Vagina (tissue), 2 donors: ENCODE measurements around the gene GAL3ST3. TPM values are rescaled to one million over a fixed set of nuclear protein-coding genes. Genes with fewer than 3 reads are reported as not detected.

Source experiments
- DNase-seq, 2 donors: peaks; one replicate each; pipeline ENCODE4 v3.0.0-alpha.2; 2017; ENCODE audit errors: extremely low spot score in 2 of 2
- H3K27ac ChIP-seq: fragments of 200-600 bp; sonication (generic); one replicate; pipeline ENCODE4 v1.5.1; 2019
- H3K27me3 ChIP-seq: fragments of 200-600 bp; sonication (generic); one replicate; pipeline ENCODE4 v1.5.1; 2019
- H3K36me3 ChIP-seq, 2 donors: fragments of 200-600 bp; sonication (generic); one replicate each; pipeline ENCODE4 v1.5.1; 2017 to 2019
- H3K4me1 ChIP-seq: fragments of 200-600 bp; sonication (generic); one replicate; pipeline ENCODE4 v1.5.1; 2019
- H3K4me3 ChIP-seq, 2 donors: fragments of 200-600 bp; sonication (generic); 1 replicate in 1 of 2; 2 replicates in 1 of 2; pipeline ENCODE4 v1.5.1; 2016 to 2019
- H3K9me3 ChIP-seq: fragments of 200-600 bp; sonication (generic); one replicate; pipeline ENCODE4 v1.5.1; 2019
- POLR2A ChIP-seq, 2 donors: fragments of 450-650 bp; IDR thresholded peaks; one replicate each; pipeline ENCODE4 v1.6.1; 2017; ENCODE audit warnings: antibody characterized with exemption in 2 of 2, mild to moderate bottlenecking in 2 of 2, moderate library complexity in 2 of 2
- POLR2AphosphoS5 ChIP-seq, 2 donors: sonication (generic); formaldehyde crosslinking; IDR thresholded peaks; one replicate each; pipeline ENCODE4 v1.9.0; 2017; ENCODE audit warnings: antibody characterized with exemption in 2 of 2, mild to moderate bottlenecking in 2 of 2, low read depth in 1 of 2; ENCODE audit not compliant: insufficient read depth in 1 of 2
- intact Hi-C: fragments of 100-400 bp; cut with DNase I; formaldehyde crosslinking; loops from one replicate; pipeline ENCODE4 v1.15.1; 2023
- total RNA-seq: library from RNA; depleted of rRNA; stranded (reverse); fragments of >200 nt; gene quantifications from one replicate; pipeline ENCODE4 v1.2.3, GENCODE V29; 2016
- TF ChIP-seq, protein P1 (sequence below), 3 experiments: fragments of 450-650 bp in 2 of 3; fragments of 200-600 bp in 1 of 3; sonication (generic) in 1 of 3; IDR thresholded peaks; one replicate each; pipeline ENCODE4 v1.5.1; 2017 to 2019; ENCODE audit warnings: antibody characterized with exemption in 3 of 3, mild to moderate bottlenecking in 2 of 3, moderate library complexity in 2 of 3

The GAL3ST3 gene
- total RNA-seq, 1 donor from 2014 or later, result not detected

DNA sequence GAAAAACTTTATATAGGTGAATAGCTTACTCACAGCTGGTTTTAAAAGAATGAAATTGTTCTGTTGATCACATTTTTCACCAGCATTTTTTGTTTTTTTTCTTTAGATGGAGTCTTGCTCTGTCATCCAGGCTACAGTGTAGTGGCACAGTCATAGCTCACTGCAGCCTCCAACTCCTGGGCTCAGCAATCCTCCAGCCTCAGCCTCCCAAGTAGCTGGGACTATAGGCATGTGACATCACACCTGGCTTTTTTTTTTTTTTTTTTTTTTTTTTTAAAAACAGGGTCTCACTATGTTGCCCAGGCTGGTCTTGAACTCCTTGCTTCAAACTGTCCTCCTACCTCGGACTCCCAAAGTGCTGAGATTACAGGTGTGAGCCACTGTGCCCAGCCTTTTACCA lies 24.7 kb upstream of the GAL3ST3 start:
- Histone ChIP-seq H3K27me3 (no peaks in the 10 kb centered on the region), H3K4me3 (no peak overlapping the region), H3K9me3 (no peaks in the 10 kb centered on the region), H3K4me1 (peaks cover 35% of the 10 kb centered on the region), H3K36me3 (peaks cover 0 to 9% of the 10 kb centered on the region in 2 donors), H3K27ac (no peak overlapping the region)
- TF ChIP-seq, protein P1, sequence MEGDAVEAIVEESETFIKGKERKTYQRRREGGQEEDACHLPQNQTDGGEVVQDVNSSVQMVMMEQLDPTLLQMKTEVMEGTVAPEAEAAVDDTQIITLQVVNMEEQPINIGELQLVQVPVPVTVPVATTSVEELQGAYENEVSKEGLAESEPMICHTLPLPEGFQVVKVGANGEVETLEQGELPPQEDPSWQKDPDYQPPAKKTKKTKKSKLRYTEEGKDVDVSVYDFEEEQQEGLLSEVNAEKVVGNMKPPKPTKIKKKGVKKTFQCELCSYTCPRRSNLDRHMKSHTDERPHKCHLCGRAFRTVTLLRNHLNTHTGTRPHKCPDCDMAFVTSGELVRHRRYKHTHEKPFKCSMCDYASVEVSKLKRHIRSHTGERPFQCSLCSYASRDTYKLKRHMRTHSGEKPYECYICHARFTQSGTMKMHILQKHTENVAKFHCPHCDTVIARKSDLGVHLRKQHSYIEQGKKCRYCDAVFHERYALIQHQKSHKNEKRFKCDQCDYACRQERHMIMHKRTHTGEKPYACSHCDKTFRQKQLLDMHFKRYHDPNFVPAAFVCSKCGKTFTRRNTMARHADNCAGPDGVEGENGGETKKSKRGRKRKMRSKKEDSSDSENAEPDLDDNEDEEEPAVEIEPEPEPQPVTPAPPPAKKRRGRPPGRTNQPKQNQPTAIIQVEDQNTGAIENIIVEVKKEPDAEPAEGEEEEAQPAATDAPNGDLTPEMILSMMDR (IDR thresholded peaks at IDR 0.05), result no peak
- TF ChIP-seq POLR2A (IDR thresholded peaks at IDR 0.05), result no peak
- no peak for TF ChIP-seq POLR2AphosphoS5 (IDR thresholded peaks at IDR 0.05; ENCODE audit: insufficient read depth in 1 of 2, low read depth in 1 of 2)
- DNase-seq, result no peak
- intact Hi-C loops, result no loop called here

DNA sequence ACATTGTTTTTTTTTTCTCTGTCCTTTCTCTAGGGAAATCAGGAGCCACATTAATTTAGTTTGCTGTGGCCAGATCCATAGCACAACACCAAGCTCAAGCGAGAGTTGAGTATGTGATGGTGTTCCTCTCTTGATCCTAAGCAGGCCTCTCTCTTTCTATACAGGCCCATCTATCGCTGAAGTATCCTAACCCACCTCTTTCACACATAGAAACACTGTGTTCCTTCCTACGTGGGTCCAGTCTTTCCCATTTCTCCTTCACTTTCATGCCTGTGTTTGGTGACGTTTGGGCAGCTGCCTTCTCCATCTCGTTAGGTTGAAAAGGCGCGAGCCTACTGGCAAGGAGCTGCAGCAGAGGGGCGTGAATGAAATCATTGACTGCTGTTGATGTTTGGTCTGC lies 23.6 kb upstream of the GAL3ST3 start:
- peaks cover 42% of the 10 kb centered on the region for H3K4me1 ChIP-seq
- H3K36me3 ChIP-seq, result peaks cover 0 to 17% of the 10 kb centered on the region in 2 donors

DNA sequence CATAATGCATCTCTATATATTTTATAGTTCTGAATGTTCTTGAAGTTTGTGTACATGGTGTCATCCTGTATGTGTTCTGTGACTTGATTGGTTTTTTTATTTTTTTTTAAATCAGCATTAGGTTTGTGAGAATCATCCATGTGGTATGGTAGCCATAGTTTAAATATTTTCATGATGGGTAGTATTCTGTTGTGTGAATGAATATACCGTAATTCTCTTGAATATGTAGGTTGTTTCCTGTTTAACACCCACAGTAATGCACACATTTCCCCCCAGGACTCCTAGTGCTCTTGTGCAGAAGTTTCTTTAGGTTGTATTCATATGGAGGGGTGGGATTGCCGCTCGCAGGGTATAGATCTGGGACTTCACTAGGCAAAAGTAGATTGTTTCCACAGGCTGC lies 23.1 kb upstream of the GAL3ST3 start:
- Histone ChIP-seq H3K4me3 (no peak overlapping the region), H3K27ac (no peak overlapping the region), H3K9me3 (no peaks in the 10 kb centered on the region), H3K36me3 (peaks cover 0 to 21% of the 10 kb centered on the region in 2 donors), H3K27me3 (no peaks in the 10 kb centered on the region), H3K4me1 (peaks cover 42% of the 10 kb centered on the region)
- TF ChIP-seq POLR2AphosphoS5 (IDR thresholded peaks at IDR 0.05; ENCODE audit: insufficient read depth in 1 of 2, low read depth in 1 of 2), result no peak
- TF ChIP-seq, protein P1 (IDR thresholded peaks at IDR 0.05), result no peak
- no peak for TF ChIP-seq POLR2A (IDR thresholded peaks at IDR 0.05)
- DNase-seq, result no peak
- intact Hi-C loops, result no loop called here

More for the DNA sequence above, 23.6 kb upstream of the GAL3ST3 start:
- Histone ChIP-seq H3K4me3 (no peak overlapping the region), H3K9me3 (no peaks in the 10 kb centered on the region), H3K27ac (no peak overlapping the region), H3K27me3 (no peaks in the 10 kb centered on the region)
- no peak for DNase-seq
- no peak for TF ChIP-seq POLR2AphosphoS5 (IDR thresholded peaks at IDR 0.05; ENCODE audit: insufficient read depth in 1 of 2, low read depth in 1 of 2)
- TF ChIP-seq, protein P1 (IDR thresholded peaks at IDR 0.05), result no peak
- no peak for TF ChIP-seq POLR2A (IDR thresholded peaks at IDR 0.05)
- intact Hi-C loops, result no loop called here

DNA sequence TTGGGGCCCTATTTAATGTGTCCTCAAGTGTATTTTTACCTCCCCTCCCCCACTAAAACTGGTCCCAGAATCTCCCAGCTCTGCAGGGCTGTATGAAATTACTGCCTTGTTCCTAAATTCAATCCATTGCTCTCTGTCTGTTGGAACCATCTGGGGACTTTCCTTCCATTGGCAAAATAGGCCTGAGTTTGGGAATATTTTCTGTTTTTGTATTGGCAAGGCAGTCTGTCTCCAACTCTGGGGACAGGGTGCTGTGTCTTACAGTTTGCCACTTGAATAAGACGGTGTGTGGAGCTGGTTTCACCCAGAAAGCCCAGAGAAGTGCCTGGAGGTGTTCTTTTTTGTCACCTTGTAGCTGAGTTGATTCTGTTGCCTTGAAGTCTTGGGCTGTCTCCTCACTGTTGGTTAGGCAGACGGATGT lies 22.4 kb upstream of the GAL3ST3 start:
- peaks cover 42% of the 10 kb centered on the region for H3K4me1 ChIP-seq
- TF ChIP-seq POLR2AphosphoS5 (IDR thresholded peaks at IDR 0.05; ENCODE audit: insufficient read depth in 1 of 2, low read depth in 1 of 2) (no peak), POLR2A (IDR thresholded peaks at IDR 0.05) (no peak)
- TF ChIP-seq, protein P1 (IDR thresholded peaks at IDR 0.05), result no peak
- peak overlapping the region; percentile 66 to 79 for H3K4me3 ChIP-seq
- H3K9me3 ChIP-seq, result no peaks in the 10 kb centered on the region
- DNase-seq, result no peak
- peak overlapping the region; percentile 90 for H3K27ac ChIP-seq
- intact Hi-C loops, result no loop called here
- H3K36me3 ChIP-seq, result peaks cover 0 to 28% of the 10 kb centered on the region in 2 donors
- H3K27me3 ChIP-seq, result no peaks in the 10 kb centered on the region

DNA sequence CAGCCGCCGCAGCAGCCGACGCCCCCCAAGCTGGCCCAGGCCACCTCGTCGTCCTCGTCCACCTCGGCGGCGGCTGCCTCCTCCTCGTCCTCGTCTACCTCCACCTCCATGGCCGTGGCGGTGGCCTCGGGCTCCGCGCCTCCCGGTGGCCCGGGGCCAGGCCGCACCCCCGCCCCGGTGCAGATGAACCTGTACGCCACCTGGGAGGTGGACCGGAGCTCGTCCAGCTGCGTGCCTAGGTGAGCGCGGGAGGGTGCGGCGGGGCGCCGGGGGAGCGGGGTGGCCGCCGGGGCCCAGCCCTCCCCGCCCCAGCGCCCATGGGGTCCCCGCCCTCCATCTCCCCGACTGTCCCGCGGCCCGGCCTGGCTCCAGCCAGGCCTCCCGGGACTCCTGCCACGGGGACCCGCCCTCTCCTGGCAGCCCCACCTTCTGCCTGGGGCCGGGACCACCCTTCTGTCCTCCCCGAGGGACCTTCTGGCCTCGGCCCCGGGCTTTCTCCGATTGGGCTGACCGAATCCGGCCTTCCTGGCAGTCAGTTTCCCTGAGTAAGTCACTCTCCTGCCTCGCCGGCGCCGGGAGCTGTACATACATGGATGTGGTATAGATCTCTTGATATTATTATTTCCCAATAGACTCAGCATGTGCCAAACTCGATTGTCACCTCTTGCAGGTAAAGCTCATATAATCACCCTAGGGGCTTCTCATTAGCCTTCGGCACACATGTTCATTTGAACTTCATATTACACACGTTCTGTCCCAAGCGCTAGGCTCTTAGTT lies 21.8 kb upstream of the GAL3ST3 start:
- Histone ChIP-seq H3K9me3 (no peaks in the 10 kb centered on the region), H3K27ac (peak overlapping the region; percentile 90), H3K4me3 (peak overlapping the region; percentile 66 to 79), H3K4me1 (peaks cover 42% of the 10 kb centered on the region), H3K36me3 (peaks cover 0 to 34% of the 10 kb centered on the region in 2 donors), H3K27me3 (no peaks in the 10 kb centered on the region)
- intact Hi-C loops, result no loop called here
- no peak for DNase-seq
- no peak for TF ChIP-seq POLR2AphosphoS5 (IDR thresholded peaks at IDR 0.05; ENCODE audit: insufficient read depth in 1 of 2, low read depth in 1 of 2)
